Stimulated activated naive CD8-positive, alpha-beta T cell treated with anti-CD3 and anti-CD28 coated beads, Interleukin-15, amount 100 ng/mL, for 72 hours (primary cell): ENCODE data around the gene HTR4.

Experiments used
- ATAC-seq: fragments of 150-1000 bp; cut with Tn5 transposase; 2 replicates; pipeline ENCODE4 v1.10.0; 2021; ENCODE audit warnings: mild to moderate bottlenecking, moderate library complexity
- DNase-seq, 2 donors: peaks; one replicate each; pipeline ENCODE4 v3.0.0; 2021 to 2022
- H3K27ac Mint-ChIP-seq, 2 donors: one replicate each; pipeline ENCODE4 v1.8.0; 2022; ENCODE audit warnings: mild to moderate bottlenecking in 2 of 2, mixed read lengths in 2 of 2, moderate library complexity in 2 of 2
- H3K27me3 Mint-ChIP-seq: one replicate; pipeline ENCODE4 v1.8.0; 2022; ENCODE audit warnings: mixed read lengths
- H3K4me1 Mint-ChIP-seq: one replicate; pipeline ENCODE4 v1.8.0; 2022; ENCODE audit warnings: mild to moderate bottlenecking, mixed read lengths
- H3K4me3 Mint-ChIP-seq, 2 donors: one replicate each; pipeline ENCODE4 v1.8.0; 2022; ENCODE audit warnings: mild to moderate bottlenecking in 2 of 2, mixed read lengths in 2 of 2, moderate library complexity in 1 of 2
- H3K9me3 Mint-ChIP-seq, 2 donors: one replicate each; pipeline ENCODE4 v1.8.0; 2022; ENCODE audit warnings: mixed read lengths in 2 of 2

The HTR4 gene

GRCh38 chr5:148586796-148587195 is 67.5 kb downstream of the HTR4 start:
- Mint-ChIP-seq H3K27me3 (no peaks in the 10 kb centered on the region), H3K4me1 (no peaks in the 10 kb centered on the region), H3K27ac (no peak overlapping the region), H3K9me3 (no peaks in the 10 kb centered on the region), H3K4me3 (no peak overlapping the region)
- ATAC-seq (no peak), DNase-seq (no peak)

- no peak for DNase-seq
- ATAC-seq: no peak
- Mint-ChIP-seq H3K9me3 (no peaks in the 10 kb centered on the region), H3K4me3 (no peak overlapping the region), H3K27me3 (no peaks in the 10 kb centered on the region), H3K4me1 (no peaks in the 10 kb centered on the region), H3K27ac (no peak overlapping the region)
Measured at GRCh38 chr5:148585988-148586387, 68.3 kb downstream of the HTR4 start.

- H3K27ac Mint-ChIP-seq: no peak overlapping the region
- H3K4me3 Mint-ChIP-seq: no peak overlapping the region
- H3K27me3 Mint-ChIP-seq: no peaks in the 10 kb centered on the region
- no peak for DNase-seq
- H3K4me1 Mint-ChIP-seq: no peaks in the 10 kb centered on the region
- no peaks in the 10 kb centered on the region for H3K9me3 Mint-ChIP-seq
- no peak for ATAC-seq
Measured at GRCh38 chr5:148584103-148584502, 70.2 kb downstream of the HTR4 start.

- ATAC-seq (no peak), DNase-seq (no peak)
- Mint-ChIP-seq H3K9me3 (no peaks in the 10 kb centered on the region), H3K27me3 (no peaks in the 10 kb centered on the region), H3K4me1 (no peaks in the 10 kb centered on the region), H3K4me3 (no peak overlapping the region), H3K27ac (no peak overlapping the region)
Measured at GRCh38 chr5:148583421-148583965, 70.8 kb downstream of the HTR4 start.

- H3K9me3 Mint-ChIP-seq: no peaks in the 10 kb centered on the region
- peaks cover 26% of the 10 kb centered on the region for H3K27me3 Mint-ChIP-seq
- H3K4me3 Mint-ChIP-seq: no peak overlapping the region
- H3K27ac Mint-ChIP-seq: no peak overlapping the region
- no peaks in the 10 kb centered on the region for H3K4me1 Mint-ChIP-seq
- no peak for ATAC-seq
- no peak for DNase-seq
Measured at GRCh38 chr5:148574167-148574566, 80.2 kb downstream of the HTR4 start.

GRCh38 chr5:148573374-148573773 is 81.0 kb downstream of the HTR4 start:
- no peak overlapping the region for H3K4me3 Mint-ChIP-seq
- H3K27me3 Mint-ChIP-seq: peaks cover 26% of the 10 kb centered on the region
- H3K27ac Mint-ChIP-seq: no peak overlapping the region
- H3K4me1 Mint-ChIP-seq: no peaks in the 10 kb centered on the region
- ATAC-seq (no peak), DNase-seq (no peak)
- H3K9me3 Mint-ChIP-seq: no peaks in the 10 kb centered on the region

- no peaks in the 10 kb centered on the region for H3K4me1 Mint-ChIP-seq
- H3K9me3 Mint-ChIP-seq: no peaks in the 10 kb centered on the region
- H3K27ac Mint-ChIP-seq: no peak overlapping the region
- DNase-seq (no peak), ATAC-seq (no peak)
- no peak overlapping the region for H3K4me3 Mint-ChIP-seq
- peaks cover 27% of the 10 kb centered on the region for H3K27me3 Mint-ChIP-seq
Measured at GRCh38 chr5:148569948-148570347, 84.4 kb downstream of the HTR4 start.

- H3K27ac Mint-ChIP-seq: no peak overlapping the region
- peaks cover 16% of the 10 kb centered on the region for H3K27me3 Mint-ChIP-seq
- DNase-seq (no peak), ATAC-seq (no peak)
- no peaks in the 10 kb centered on the region for H3K9me3 Mint-ChIP-seq
- H3K4me1 Mint-ChIP-seq: no peaks in the 10 kb centered on the region
- H3K4me3 Mint-ChIP-seq: no peak overlapping the region
Measured at GRCh38 chr5:148565148-148565547, 89.2 kb downstream of the HTR4 start.

GRCh38 chr5:148563021-148563420 is 91.3 kb downstream of the HTR4 start:
- ATAC-seq (no peak), DNase-seq (no peak)
- H3K27ac Mint-ChIP-seq: no peak overlapping the region
- no peaks in the 10 kb centered on the region for H3K9me3 Mint-ChIP-seq
- no peak overlapping the region for H3K4me3 Mint-ChIP-seq
- peaks cover 13% of the 10 kb centered on the region for H3K27me3 Mint-ChIP-seq
- no peaks in the 10 kb centered on the region for H3K4me1 Mint-ChIP-seq

- DNase-seq: no peak
- peaks cover 16% of the 10 kb centered on the region for H3K27me3 Mint-ChIP-seq
- no peak overlapping the region for H3K4me3 Mint-ChIP-seq
- no peak overlapping the region for H3K27ac Mint-ChIP-seq
- H3K4me1 Mint-ChIP-seq: no peaks in the 10 kb centered on the region
- no peaks in the 10 kb centered on the region for H3K9me3 Mint-ChIP-seq
- no peak for ATAC-seq
Measured at GRCh38 chr5:148561801-148562311, 92.5 kb downstream of the HTR4 start.

GRCh38 chr5:148559461-148559860 is 94.9 kb downstream of the HTR4 start:
- no peak for ATAC-seq
- no peak for DNase-seq
- Mint-ChIP-seq H3K27ac (no peak overlapping the region), H3K27me3 (peaks cover 15% of the 10 kb centered on the region), H3K4me1 (no peaks in the 10 kb centered on the region), H3K4me3 (no peak overlapping the region), H3K9me3 (no peaks in the 10 kb centered on the region)

- ATAC-seq: no peak
- Mint-ChIP-seq H3K4me3 (no peak overlapping the region), H3K4me1 (no peaks in the 10 kb centered on the region), H3K27ac (no peak overlapping the region), H3K27me3 (peaks cover 15% of the 10 kb centered on the region), H3K9me3 (no peaks in the 10 kb centered on the region)
- no peak for DNase-seq
Measured at GRCh38 chr5:148558892-148559291, 95.4 kb downstream of the HTR4 start.

- no peak for DNase-seq
- H3K27me3 Mint-ChIP-seq: peaks cover 8% of the 10 kb centered on the region
- ATAC-seq: no peak
- no peaks in the 10 kb centered on the region for H3K4me1 Mint-ChIP-seq
- H3K4me3 Mint-ChIP-seq: no peak overlapping the region
- H3K27ac Mint-ChIP-seq: no peak overlapping the region
- H3K9me3 Mint-ChIP-seq: no peaks in the 10 kb centered on the region
Measured at GRCh38 chr5:148556835-148557234, 97.5 kb downstream of the HTR4 start.

GRCh38 chr5:148554621-148555020 is 99.7 kb downstream of the HTR4 start:
- Mint-ChIP-seq H3K27me3 (peaks cover 8% of the 10 kb centered on the region), H3K27ac (no peak overlapping the region), H3K4me1 (no peaks in the 10 kb centered on the region)

GRCh38 chr5:148543727-148544126 is 110.6 kb downstream of the HTR4 start:
- peaks cover 0 to 5% of the 10 kb centered on the region in 2 donors for H3K9me3 Mint-ChIP-seq
- H3K27ac Mint-ChIP-seq: no peak overlapping the region
- DNase-seq (no peak), ATAC-seq (no peak)
- H3K27me3 Mint-ChIP-seq: peaks cover 8% of the 10 kb centered on the region
- no peak overlapping the region for H3K4me3 Mint-ChIP-seq
- no peaks in the 10 kb centered on the region for H3K4me1 Mint-ChIP-seq

More at GRCh38 chr5:148554621-148555020, 99.7 kb downstream of the HTR4 start:
- ATAC-seq (no peak), DNase-seq (no peak)
- H3K9me3 Mint-ChIP-seq: no peaks in the 10 kb centered on the region
- H3K4me3 Mint-ChIP-seq: no peak overlapping the region

GRCh38 chr5:148542812-148543211 is 111.5 kb downstream of the HTR4 start:
- ATAC-seq (no peak), DNase-seq (no peak)
- no peaks in the 10 kb centered on the region for H3K4me1 Mint-ChIP-seq
- no peak overlapping the region for H3K4me3 Mint-ChIP-seq
- H3K27me3 Mint-ChIP-seq: peaks cover 17% of the 10 kb centered on the region
- no peak overlapping the region for H3K27ac Mint-ChIP-seq
- H3K9me3 Mint-ChIP-seq: peaks cover 0 to 9% of the 10 kb centered on the region in 2 donors
